GM12878 (cell line): Measurements from ENCODE around the gene C3orf20. TPM values are rescaled to one million over a fixed set of nuclear protein-coding genes. Genes with fewer than 3 reads are reported as not detected.

Source experiments
- ATAC-seq: fragments of 200-7000 bp; cut with Tn5 transposase; 3 replicates; pipeline ENCODE4 v1.9.1; 2020; ENCODE audit warnings: mild to moderate bottlenecking, moderate library complexity
- BruUV-seq: library from RNA; stranded (reverse); fragments of 400-500 nt; replicated peaks from 2 replicates; lab custom pipeline; 2021; lab: Mats Ljungman, UMichigan
- CTCF ChIA-PET: fragments of 300-600 bp; sonication (Branson Sonifier 250); formaldehyde crosslinking; extraction: SDS; loops from one replicate; lab custom pipeline; 2021; ENCODE audit warnings: inconsistent platforms; lab: Yijun Ruan, JAX
- POLR2A ChIA-PET: fragments of 350-600 bp; formaldehyde crosslinking; extraction: SDS; loops from one replicate; lab custom pipeline; 2021; ENCODE audit warnings: inconsistent platforms; lab: Charles Lee
- RAD21 ChIA-PET: fragments of 300-600 bp; sonication (Branson Sonifier 250); formaldehyde crosslinking; loops from one replicate; lab custom pipeline; 2023; ENCODE audit warnings: antibody characterized with exemption; ENCODE audit not compliant: unreplicated experiment; lab: Charles Lee
- SMC1A ChIA-PET: fragments of 300-600 bp; sonication (Branson Sonifier 250); formaldehyde crosslinking; loops from one replicate; lab custom pipeline; 2023; ENCODE audit not compliant: unreplicated experiment, uncharacterized antibody; lab: Charles Lee
- DNase-seq: peaks from one replicate; pipeline ENCODE4 v3.0.0-alpha.2; 2011; ENCODE audit warnings: low read depth, low spot score
- FAIRE-seq: peaks from 3 replicates; lab custom pipeline; 2011; peaks lifted over from hg19 to GRCh38; lab: Jason Lieb, UNC
- H2AFZ ChIP-seq: 2 replicates; pipeline ENCODE4 v1.6.0; 2011; ENCODE audit warnings: low read depth, low read length, control low read depth; ENCODE audit not compliant: control insufficient read depth
- H3K27ac ChIP-seq: 2 replicates; pipeline ENCODE4 v1.5.1; 2011; ENCODE audit warnings: control low read depth; ENCODE audit not compliant: control insufficient read depth, insufficient read depth
- H3K27me3 ChIP-seq, 2 experiments: replicated peaks in 1 of 2; 2 replicates each; pipeline versions ENCODE4 v1.6.0 to v1.6.1; 2011; ENCODE audit warnings: low read length in 1 of 2; ENCODE audit not compliant: control insufficient read depth in 2 of 2, insufficient read depth in 2 of 2
- H3K36me3 ChIP-seq, 2 experiments: 2 replicates each; pipeline ENCODE4 v1.5.1; 2011; ENCODE audit warnings: low read length in 1 of 2; ENCODE audit not compliant: control insufficient read depth in 2 of 2, insufficient read depth in 2 of 2
- H3K4me1 ChIP-seq: 2 replicates; pipeline ENCODE4 v1.6.1; 2011; ENCODE audit warnings: mild to moderate bottlenecking, low read length, moderate library complexity, mixed read lengths; ENCODE audit not compliant: control insufficient read depth, insufficient read depth
- H3K4me2 ChIP-seq: 2 replicates; pipeline ENCODE4 v1.6.0; 2011; ENCODE audit warnings: control low read depth; ENCODE audit not compliant: control insufficient read depth, insufficient read depth
- H3K4me3 ChIP-seq: fragments of 200-600 bp; sonication (generic); 2 replicates; pipeline ENCODE4 v1.5.1; 2016
- H3K79me2 ChIP-seq: 2 replicates; pipeline ENCODE4 v1.6.0; 2011; ENCODE audit warnings: low read length; ENCODE audit not compliant: control insufficient read depth, insufficient read depth
- H3K9ac ChIP-seq: 2 replicates; pipeline ENCODE4 v1.8.0; 2011; ENCODE audit warnings: low read length, control low read depth, mixed read lengths; ENCODE audit not compliant: control insufficient read depth, insufficient read depth
- H3K9me3 ChIP-seq: replicated peaks from 3 replicates; pipeline ENCODE4 v1.5.1; 2011; ENCODE audit warnings: mild to moderate bottlenecking, low read length; ENCODE audit not compliant: control insufficient read depth, insufficient read depth
- H4K20me1 ChIP-seq: 2 replicates; pipeline ENCODE4 v1.6.0; 2011; ENCODE audit not compliant: control insufficient read depth, insufficient read depth
- BCL11A ChIP-seq: IDR thresholded peaks from 2 replicates; pipeline ENCODE4 v1.6.1; 2011; ENCODE audit warnings: low read depth, low read length
- ETV6 ChIP-seq, 2 experiments: fragments of 450-650 bp in 1 of 2; IDR thresholded peaks in 1 of 2; conservative IDR thresholded peaks in 1 of 2; 2 replicates each; pipeline ENCODE4 v1.6.1; 2014; ENCODE audit warnings: antibody characterized with exemption in 1 of 2, borderline replicate concordance in 1 of 2, low read depth in 1 of 2, mild to moderate bottlenecking in 1 of 2, moderate library complexity in 1 of 2
- HDAC6 ChIP-seq: fragments of 200-600 bp; sonication (generic); IDR thresholded peaks from one replicate; pipeline ENCODE4 v1.8.0; 2017; ENCODE audit warnings: antibody characterized with exemption; ENCODE audit not compliant: unreplicated experiment
- JUND ChIP-seq: IDR thresholded peaks from 2 replicates; pipeline ENCODE4 v1.6.1; 2012; ENCODE audit warnings: low read depth, mild to moderate bottlenecking, low read length, improper control_type of control experiment, moderate library complexity
- LARP7 ChIP-seq: fragments of 450-650 bp; IDR thresholded peaks from 2 replicates; pipeline ENCODE4 v1.6.1; 2017; ENCODE audit warnings: mild to moderate bottlenecking
- SRF ChIP-seq, 2 experiments: IDR thresholded peaks; 2 replicates each; pipeline ENCODE4 v1.6.1; 2011; ENCODE audit warnings: low read depth in 2 of 2, low read length in 2 of 2, mild to moderate bottlenecking in 1 of 2, moderate library complexity in 1 of 2
- WGBS: methylation state at CpG from one replicate; pipeline ENCODE4 v1.1.6; 2016; ENCODE audit warnings: low lambda C conversion rate; ENCODE audit not compliant: insufficient replicate concordance, insufficient coverage; ENCODE audit errors: missing lambda C conversion rate; 5-methylcytosine and 5-hydroxymethylcytosine counted together
- in situ Hi-C: fragments of 300-500 bp; cut with MboI; formaldehyde crosslinking; loops from 9 replicates; pipeline ENCODE4 v1.14.3; 2018; ENCODE audit warnings: mixed read lengths
- intact Hi-C: fragments of 100-400 bp; cut with micrococcal nuclease; formaldehyde crosslinking; loops from one replicate; pipeline ENCODE4 v1.14.2; 2022; ENCODE audit not compliant: unreplicated experiment
- polyA plus RNA-seq, 11 experiments: library from polyadenylated mRNA; depleted of rRNA in 4 of 11; unstranded in 6 of 11; stranded (reverse) in 5 of 11; fragments of >200 nt; fragmentation: Nextera tagmentation in 4 of 11; fragmentation: Illumina TruSeq in 1 of 11; extraction: Ambion mirVana in 4 of 11; extraction: Trizol in 1 of 11; gene quantifications; 1 replicate in 1 of 11; 2 replicates in 10 of 11; pipeline versions ENCODE4 v1.2.1 to v1.2.3, GENCODE V29; 2011 to 2016; ENCODE audit warnings: inconsistent platforms in 2 of 11, missing spikeins in 2 of 11, low read depth in 1 of 11
- total RNA-seq, 4 experiments: library from RNA; depleted of rRNA in 3 of 4; stranded (reverse); fragments of >200 nt in 3 of 4; fragmentation: Illumina TruSeq in 1 of 4; extraction: Trizol in 1 of 4; gene quantifications; 2 replicates each; pipeline versions ENCODE4 v1.2.1 to v1.2.3, GENCODE V29; 2013 to 2021

The C3orf20 gene
- total and polyA plus RNA-seq, 10 of the 15 experiments (the other 5 are each of a cell fraction or from before 2014, with no cell fraction given) = 0.05 to 2.9 (median 1.0) TPM

DNA sequence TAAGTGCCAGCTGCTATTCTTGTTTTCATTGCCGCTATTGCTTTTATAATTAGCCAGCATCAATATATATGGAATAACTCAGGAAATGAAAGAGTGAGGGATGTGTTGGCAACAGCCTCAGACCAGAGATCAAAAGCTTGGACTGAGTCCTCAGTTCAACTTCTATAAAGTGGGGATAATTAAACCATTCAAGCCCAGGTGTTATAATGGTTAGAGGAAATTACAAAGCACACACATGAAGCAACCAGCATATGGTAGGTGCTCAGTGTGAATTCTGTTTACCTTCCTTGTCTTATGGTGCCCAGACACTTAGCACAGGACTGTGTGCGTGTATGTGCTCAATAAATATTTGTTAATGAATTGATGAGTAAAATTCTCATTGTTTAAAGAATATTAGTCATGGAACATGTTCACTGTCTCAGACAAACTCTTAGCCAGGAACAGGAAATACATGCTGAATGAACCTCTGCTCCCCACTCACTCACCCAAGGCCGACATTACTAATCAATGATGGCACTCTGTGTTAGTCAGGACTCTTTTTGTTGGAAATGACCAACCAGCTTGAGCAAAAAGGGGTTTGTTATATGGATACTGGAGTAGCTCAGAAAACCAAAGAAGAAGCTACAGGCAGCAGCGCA, 40.1 kb upstream of the C3orf20 start:
- 0 out of 4 replicates have a peak, but pooled peaks cover 0 to 2% of the 10 kb centered on the region in 2 experiments for H3K27me3 ChIP-seq
- no peaks in the 10 kb centered on the region for H4K20me1 ChIP-seq
- intact Hi-C loops = loop anchor here (1.0 to 10.0 kb wide), 2 partner anchors 130 to 146 kb away; no protein-coding TSS in a partner anchor
- H3K79me2 ChIP-seq = no peaks in the 10 kb centered on the region
- ChIA-PET SMC1A (interaction anchor here (0.6 to 3.9 kb wide), 7 partner anchors 16 to 309 kb away, joined by 3 to 47 read pairs (median 3); partner anchors contain the start of gene CCDC174), POLR2A (no interaction called here), RAD21 (interaction anchor here (1.4 to 3.6 kb wide), 3 partner anchors 37 to 286 kb away, joined by 3 to 23 read pairs (median 5); no protein-coding TSS in a partner anchor), CTCF (interaction anchor here (0.6 to 7.5 kb wide), 5 partner anchors 10 to 286 kb away, joined by 3 to 120 read pairs (median 4); no protein-coding TSS in a partner anchor)
- in situ Hi-C loops = loop anchor here (5.0 kb wide), 1 partner anchor 287 kb away; no protein-coding TSS in a partner anchor
- no peaks in the 10 kb centered on the region for H3K36me3 ChIP-seq
- H3K27ac ChIP-seq = no peak overlapping the region
- no peaks in the 10 kb centered on the region for H3K4me1 ChIP-seq
- 27% methylated on average over 4 of the region's 4 CpGs for WGBS
- no peak overlapping the region for H2AFZ ChIP-seq
- H3K4me3 ChIP-seq = no peak overlapping the region
- H3K4me2 ChIP-seq = no peak overlapping the region
- H3K9me3 ChIP-seq = no peaks in the 10 kb centered on the region
- TF ChIP-seq JUND (no peak), LARP7 (no peak), ETV6 (conservative IDR thresholded peaks at IDR 0.05 in 1 of 2, IDR thresholded peaks at IDR 0.05 in 1 of 2; ENCODE audit: borderline replicate concordance in 1 of 2, low read depth in 1 of 2) (no peak), HDAC6 (no peak), BCL11A (no peak), SRF (IDR thresholded peaks at IDR 0.05; ENCODE audit: low read depth in 2 of 2, low read length in 2 of 2) (no peak)
- no peak overlapping the region for H3K9ac ChIP-seq
- DNase-seq = no peak
- no peak for ATAC-seq
- BruUV-seq = no TSS peak
- no peak for FAIRE-seq
